ENCODE measurements around the gene TPPP. TPM values are rescaled to one million over a fixed set of nuclear protein-coding genes. Genes with fewer than 3 reads are reported as not detected.

The TPPP gene
- total RNA-seq, 2 donors from 2014 or later: 9.8 to 10.8 TPM

Other genes starting within 250 kb of the TPPP start
- gene SLC9A3, start 168.9 kb downstream of the TPPP start, total RNA-seq: under 1 TPM; 0.69 to 0.71 TPM
- gene CEP72, start 81.0 kb downstream of the TPPP start, total RNA-seq: 1 to 10 TPM; 1.9 to 2.4 TPM
- 10 to 100 TPM in 1 of 2 donors, 1 to 10 TPM in 1; 9.1 to 14.9 TPM for gene ZDHHC11B, start 91.4 kb upstream of the TPPP start, total RNA-seq
- gene ZDHHC11, start 157.6 kb upstream of the TPPP start, total RNA-seq: 10 to 100 TPM in 1 of 2 donors, 1 to 10 TPM in 1; 8.9 to 29.1 TPM
- gene BRD9, start 199.4 kb upstream of the TPPP start, total RNA-seq: 10 to 100 TPM; 28.6 to 36.0 TPM
- 1 to 10 TPM in 1 of 2 donors, under 1 TPM in 1; 0.95 to 1.6 TPM for gene TRIP13, start 199.5 kb upstream of the TPPP start, total RNA-seq

Data from posterior vena cava (tissue), 2 donors.